GM19328 (cell line): ENCODE measurements around the gene CKMT2.

Source experiments
- ATAC-seq: cut with Tn5 transposase; IDR thresholded peaks from one replicate; pipeline ENCODE4 v1.9.1; 2021; ENCODE audit warnings: mild to moderate bottlenecking, moderate library complexity; ENCODE audit not compliant: unreplicated experiment

Gene CKMT2

GRCh38 chr5:81214848-81215247 lies 18.3 kb upstream of the CKMT2 start:
- ATAC-seq, result no peak

- no peak for ATAC-seq
Observed at GRCh38 chr5:81216152-81216551, 17.0 kb upstream of the CKMT2 start.

- no peak for ATAC-seq
Observed at GRCh38 chr5:81219389-81219788, 13.7 kb upstream of the CKMT2 start.

- ATAC-seq, result no peak
Observed at GRCh38 chr5:81222285-81222684, 10.8 kb upstream of the CKMT2 start.

- ATAC-seq, result no peak
Observed at GRCh38 chr5:81225463-81225862, 7.7 kb upstream of the CKMT2 start.

GRCh38 chr5:81226286-81226685 lies 6.8 kb upstream of the CKMT2 start:
- ATAC-seq, result no peak

- ATAC-seq, result no peak
Observed at GRCh38 chr5:81226949-81227348, 6.2 kb upstream of the CKMT2 start.

GRCh38 chr5:81228084-81228483 lies 5.0 kb upstream of the CKMT2 start:
- no peak for ATAC-seq

GRCh38 chr5:81230416-81230815 lies 2.7 kb upstream of the CKMT2 start:
- no peak for ATAC-seq

GRCh38 chr5:81232464-81233079 lies 550 bp upstream of the CKMT2 start:
- no peak for ATAC-seq

GRCh38 chr5:81234299-81234698 lies 1.2 kb downstream of the CKMT2 start:
- ATAC-seq, result no peak

- ATAC-seq, result no peak
Observed at GRCh38 chr5:81234801-81235200, 1.7 kb downstream of the CKMT2 start.

- ATAC-seq, result no peak
Observed at GRCh38 chr5:81235287-81236072, 2.4 kb downstream of the CKMT2 start.

- no peak for ATAC-seq
Observed at GRCh38 chr5:81238460-81238859, 5.3 kb downstream of the CKMT2 start.

GRCh38 chr5:81239613-81240012 lies 6.5 kb downstream of the CKMT2 start:
- ATAC-seq, result no peak

- no peak for ATAC-seq
Observed at GRCh38 chr5:81241001-81241400, 7.9 kb downstream of the CKMT2 start.

- no peak for ATAC-seq
Observed at GRCh38 chr5:81241961-81242648, 9.0 kb downstream of the CKMT2 start.

GRCh38 chr5:81242906-81243436 lies 9.8 kb downstream of the CKMT2 start:
- ATAC-seq, result no peak

- no peak for ATAC-seq
Observed at GRCh38 chr5:81244451-81244850, 11.3 kb downstream of the CKMT2 start.

GRCh38 chr5:81245871-81246235 lies 12.7 kb downstream of the CKMT2 start:
- ATAC-seq, result no peak

- no peak for ATAC-seq
Observed at GRCh38 chr5:81246697-81247096, 13.6 kb downstream of the CKMT2 start.

- ATAC-seq, result no peak
Observed at GRCh38 chr5:81247441-81247972, 14.4 kb downstream of the CKMT2 start.
